Measurements from ENCODE around the gene CIB4. TPM values are rescaled to one million over a fixed set of nuclear protein-coding genes. Genes with fewer than 3 reads are reported as not detected.

Gene CIB4
- total RNA-seq, 1 donor from 2014 or later, result not detected

GRCh38 chr2:26576565-26577441, 64.4 kb downstream of the CIB4 start:
- TF ChIP-seq, protein P1, sequence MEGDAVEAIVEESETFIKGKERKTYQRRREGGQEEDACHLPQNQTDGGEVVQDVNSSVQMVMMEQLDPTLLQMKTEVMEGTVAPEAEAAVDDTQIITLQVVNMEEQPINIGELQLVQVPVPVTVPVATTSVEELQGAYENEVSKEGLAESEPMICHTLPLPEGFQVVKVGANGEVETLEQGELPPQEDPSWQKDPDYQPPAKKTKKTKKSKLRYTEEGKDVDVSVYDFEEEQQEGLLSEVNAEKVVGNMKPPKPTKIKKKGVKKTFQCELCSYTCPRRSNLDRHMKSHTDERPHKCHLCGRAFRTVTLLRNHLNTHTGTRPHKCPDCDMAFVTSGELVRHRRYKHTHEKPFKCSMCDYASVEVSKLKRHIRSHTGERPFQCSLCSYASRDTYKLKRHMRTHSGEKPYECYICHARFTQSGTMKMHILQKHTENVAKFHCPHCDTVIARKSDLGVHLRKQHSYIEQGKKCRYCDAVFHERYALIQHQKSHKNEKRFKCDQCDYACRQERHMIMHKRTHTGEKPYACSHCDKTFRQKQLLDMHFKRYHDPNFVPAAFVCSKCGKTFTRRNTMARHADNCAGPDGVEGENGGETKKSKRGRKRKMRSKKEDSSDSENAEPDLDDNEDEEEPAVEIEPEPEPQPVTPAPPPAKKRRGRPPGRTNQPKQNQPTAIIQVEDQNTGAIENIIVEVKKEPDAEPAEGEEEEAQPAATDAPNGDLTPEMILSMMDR (IDR thresholded peaks at IDR 0.05; ENCODE audit: insufficient read depth, low read length, poor library complexity, severe bottlenecking), result no peak
- Histone ChIP-seq H3K4me3 (ENCODE audit: low read depth, low read length) (no peak overlapping the region), H3K27me3 (ENCODE audit: control insufficient read depth, insufficient read depth, low read length) (peaks cover 54% of the 10 kb centered on the region), H3K36me3 (ENCODE audit: control insufficient read depth, insufficient read depth, low read length) (no peaks in the 10 kb centered on the region)
- no peak for DNase-seq (ENCODE audit: low read depth)

DNA sequence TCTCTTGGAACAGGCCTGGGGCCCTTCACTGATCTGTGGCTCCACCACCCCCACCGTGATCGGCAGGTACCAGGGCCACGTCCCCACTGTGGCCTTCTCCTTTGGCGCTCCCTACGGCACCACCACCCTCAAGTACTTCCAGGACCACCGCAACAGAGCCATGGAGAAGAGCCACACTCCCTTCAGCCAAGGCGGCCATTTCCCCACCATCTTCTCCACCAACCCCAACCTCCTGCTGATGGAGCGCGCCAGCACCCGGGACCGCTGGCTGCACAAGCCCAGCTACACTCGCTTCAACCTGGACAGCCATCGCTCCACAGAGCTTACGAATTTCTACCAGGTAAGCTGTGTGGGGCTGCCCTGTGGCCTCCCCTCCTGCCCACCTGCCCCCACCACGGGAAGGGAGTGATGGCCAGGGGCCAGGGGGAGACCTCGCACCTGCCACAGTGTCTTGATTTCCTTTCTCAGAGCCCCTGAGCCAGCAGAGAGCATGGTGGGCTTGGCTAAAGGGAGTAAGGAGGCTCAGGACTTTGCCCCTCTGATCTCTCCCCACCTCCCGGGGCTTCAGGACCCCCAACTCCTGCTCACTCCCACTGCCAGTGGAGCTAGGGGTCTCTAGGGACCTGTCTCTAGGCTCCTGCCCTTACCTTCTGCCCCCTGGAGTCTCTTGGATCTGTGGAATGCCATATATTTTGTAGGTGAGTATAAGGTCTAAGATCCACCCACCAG, 65.2 kb downstream of the CIB4 start:
- H3K27me3 ChIP-seq (ENCODE audit: control insufficient read depth, insufficient read depth, low read length), result peaks cover 55% of the 10 kb centered on the region
- TF ChIP-seq, protein P1 (IDR thresholded peaks at IDR 0.05; ENCODE audit: insufficient read depth, low read length, poor library complexity, severe bottlenecking), result no peak

DNA sequence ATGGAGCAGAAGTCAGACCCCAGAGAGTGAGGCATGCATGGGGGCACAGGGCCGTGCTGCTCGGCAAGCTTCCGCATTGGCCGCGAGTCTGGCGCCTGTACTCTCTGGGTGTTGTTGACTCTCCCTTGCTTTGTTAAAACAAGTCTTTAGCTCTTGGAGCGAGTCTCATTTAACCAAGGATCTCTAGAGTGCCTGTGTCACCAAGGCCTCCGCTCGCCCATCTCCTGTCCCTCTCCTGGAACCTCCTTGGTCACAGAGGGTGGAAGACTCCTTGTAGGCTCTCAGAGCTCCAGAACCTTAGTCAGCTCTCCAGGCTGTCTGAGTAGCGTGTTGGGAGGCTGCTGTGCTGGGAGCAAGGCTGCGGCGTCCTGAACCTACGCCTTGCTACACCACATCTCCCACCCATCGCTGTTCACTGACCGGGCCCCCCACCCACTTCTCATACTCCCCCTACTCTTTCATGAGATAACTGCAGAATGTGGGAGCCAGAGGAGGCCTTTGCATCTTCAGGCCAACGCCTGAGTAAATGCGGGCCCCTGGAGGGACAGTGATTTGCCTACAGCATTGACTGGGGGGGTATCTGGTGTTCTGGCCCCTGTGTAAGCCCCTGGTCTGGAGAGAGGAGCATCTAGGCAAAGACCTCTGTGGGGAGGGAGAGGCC, 66.1 kb downstream of the CIB4 start:
- Histone ChIP-seq H3K36me3 (ENCODE audit: control insufficient read depth, insufficient read depth, low read length) (no peaks in the 10 kb centered on the region), H3K27me3 (ENCODE audit: control insufficient read depth, insufficient read depth, low read length) (peaks cover 54% of the 10 kb centered on the region), H3K4me3 (ENCODE audit: low read depth, low read length) (no peak overlapping the region)
- TF ChIP-seq, protein P1 (IDR thresholded peaks at IDR 0.05; ENCODE audit: insufficient read depth, low read length, poor library complexity, severe bottlenecking), result no peak
- no peak for DNase-seq (ENCODE audit: low read depth)

More for the DNA sequence above, 65.2 kb downstream of the CIB4 start:
- H3K4me3 ChIP-seq (ENCODE audit: low read depth, low read length), result no peak overlapping the region
- DNase-seq (ENCODE audit: low read depth), result no peak
- no peaks in the 10 kb centered on the region for H3K36me3 ChIP-seq (ENCODE audit: control insufficient read depth, insufficient read depth, low read length)

GRCh38 chr2:26574066-26574899, 66.9 kb downstream of the CIB4 start:
- Histone ChIP-seq H3K36me3 (ENCODE audit: control insufficient read depth, insufficient read depth, low read length) (no peaks in the 10 kb centered on the region), H3K4me3 (ENCODE audit: low read depth, low read length) (no peak overlapping the region), H3K27me3 (ENCODE audit: control insufficient read depth, insufficient read depth, low read length) (peaks cover 55% of the 10 kb centered on the region)
- TF ChIP-seq, protein P1 (IDR thresholded peaks at IDR 0.05; ENCODE audit: insufficient read depth, low read length, poor library complexity, severe bottlenecking), result no peak
- no peak for DNase-seq (ENCODE audit: low read depth)

DNA sequence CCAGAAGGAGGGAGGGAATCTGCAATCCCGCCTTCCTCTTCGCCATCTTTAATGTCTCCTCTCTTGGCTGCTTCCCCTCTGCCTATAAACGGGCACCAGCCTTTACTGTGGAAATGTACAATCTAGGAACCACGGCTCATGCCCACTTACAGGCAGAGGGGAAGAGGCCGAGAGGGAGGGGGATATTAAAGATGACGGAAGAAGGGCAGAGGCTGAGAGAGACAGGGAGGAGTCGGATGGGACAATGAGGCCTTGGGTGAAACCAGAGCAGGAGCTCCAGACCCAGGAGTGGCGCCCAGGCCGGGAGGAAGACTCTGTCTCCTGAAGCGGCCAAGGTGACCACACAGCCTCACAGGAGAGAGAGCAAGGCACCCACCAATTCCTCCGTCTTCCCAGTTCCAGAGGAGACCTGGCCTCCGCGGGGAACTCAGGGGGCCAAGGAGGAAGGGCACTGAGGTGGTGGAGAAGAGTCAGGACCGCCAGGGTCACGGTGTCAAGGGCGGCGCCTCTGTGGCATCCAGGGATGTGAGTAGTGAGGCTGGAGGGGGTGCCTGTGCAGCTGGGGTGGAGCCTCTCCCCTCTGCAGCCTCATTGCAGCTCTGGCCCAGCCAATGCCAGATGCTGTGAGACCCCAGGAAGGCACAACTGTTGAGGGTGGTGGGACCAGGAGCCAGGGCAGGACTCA, 67.8 kb downstream of the CIB4 start:
- H3K27me3 ChIP-seq (ENCODE audit: control insufficient read depth, insufficient read depth, low read length), result peaks cover 46% of the 10 kb centered on the region
- TF ChIP-seq, protein P1 (IDR thresholded peaks at IDR 0.05; ENCODE audit: insufficient read depth, low read length, poor library complexity, severe bottlenecking), result no peak
- DNase-seq (ENCODE audit: low read depth), result no peak
- H3K36me3 ChIP-seq (ENCODE audit: control insufficient read depth, insufficient read depth, low read length), result no peaks in the 10 kb centered on the region
- H3K4me3 ChIP-seq (ENCODE audit: low read depth, low read length), result no peak overlapping the region
